Kidney epithelial cell (primary cell): ENCODE data around the gene AFF4. TPM values are rescaled to one million over a fixed set of nuclear protein-coding genes. Genes with fewer than 3 reads are reported as not detected.
"Not testable (repeated sequence)": the region's sequence is repeated elsewhere in the genome, so short reads cannot be mapped to it uniquely, and the experiment has no call there.

Source experiments
- DNase-seq: peaks from one replicate; pipeline ENCODE4 v3.0.0-alpha.2; 2010; ENCODE audit warnings: low read depth
- H3K27me3 ChIP-seq: 2 replicates; pipeline ENCODE4 v1.6.0; 2011; ENCODE audit warnings: low read length; ENCODE audit not compliant: control insufficient read depth, insufficient read depth
- H3K36me3 ChIP-seq: 2 replicates; pipeline ENCODE4 v1.5.1; 2011; ENCODE audit warnings: low read length; ENCODE audit not compliant: control insufficient read depth, insufficient read depth
- H3K4me3 ChIP-seq: 2 replicates; pipeline ENCODE4 v1.5.1; 2011; ENCODE audit warnings: low read depth, mild to moderate bottlenecking, control low read depth, low read length
- CTCF ChIP-seq: IDR thresholded peaks from 2 replicates; pipeline ENCODE4 v1.5.1; 2011; ENCODE audit warnings: mild to moderate bottlenecking, moderate library complexity, low read length, control low read depth, inconsistent platforms; ENCODE audit not compliant: insufficient read depth, poor library complexity, severe bottlenecking
- total RNA-seq: library from RNA; depleted of rRNA; stranded (reverse); fragments of >200 nt; gene quantifications from 2 replicates; pipeline ENCODE4 v1.2.3, GENCODE V29; 2015

Gene AFF4
- total RNA-seq, 1 donor from 2014 or later: 69.0 TPM

GRCh38 chr5:132976852-132977251 is 13.4 kb upstream of the AFF4 start:
- Histone ChIP-seq H3K4me3 (no peak overlapping the region), H3K27me3 (no peaks in the 10 kb centered on the region), H3K36me3 (no peaks in the 10 kb centered on the region)
- DNase-seq: no peak
- TF ChIP-seq CTCF: no peak

GRCh38 chr5:132972436-132972828 is 9.0 kb upstream of the AFF4 start:
- not testable (repeated sequence) for H3K4me3 ChIP-seq

GRCh38 chr5:132971483-132972435 is 8.3 kb upstream of the AFF4 start:
- Histone ChIP-seq H3K36me3 (no peaks in the 10 kb centered on the region), H3K4me3 (no peak overlapping the region), H3K27me3 (no peaks in the 10 kb centered on the region)
- DNase-seq: no peak
- TF ChIP-seq CTCF: no peak

More at GRCh38 chr5:132972436-132972828, 9.0 kb upstream of the AFF4 start:
- H3K27me3 ChIP-seq, DNase-seq, H3K36me3 ChIP-seq: not testable (repeated sequence)

GRCh38 chr5:132965120-132965519 is 1.7 kb upstream of the AFF4 start:
- H3K36me3 ChIP-seq: no peaks in the 10 kb centered on the region
- DNase-seq: no peak
- H3K4me3 ChIP-seq: no peak overlapping the region
- no peaks in the 10 kb centered on the region for H3K27me3 ChIP-seq
- TF ChIP-seq CTCF: no peak

- Histone ChIP-seq H3K36me3 (no peaks in the 10 kb centered on the region), H3K27me3 (no peaks in the 10 kb centered on the region), H3K4me3 (peak overlapping the region; percentile 96)
- no peak for TF ChIP-seq CTCF
- no peak for DNase-seq
These were observed 909 bp downstream of the AFF4 start for GRCh38 chr5:132962429-132963021.

- H3K27me3 ChIP-seq: no peaks in the 10 kb centered on the region
- H3K4me3 ChIP-seq: peak overlapping the region; percentile 96
- H3K36me3 ChIP-seq: no peaks in the 10 kb centered on the region
- no peak for TF ChIP-seq CTCF
- no peak for DNase-seq
These were observed 1.5 kb downstream of the AFF4 start for GRCh38 chr5:132961887-132962286.

- not testable (repeated sequence) for H3K36me3 ChIP-seq, DNase-seq, H3K27me3 ChIP-seq
- H3K4me3 ChIP-seq: peak overlapping the region; percentile 96
These were observed 2.2 kb downstream of the AFF4 start for GRCh38 chr5:132961123-132961815.

- H3K27me3 ChIP-seq, H3K36me3 ChIP-seq, DNase-seq, H3K4me3 ChIP-seq: not testable (repeated sequence)
These were observed 7.2 kb downstream of the AFF4 start for GRCh38 chr5:132956166-132956799.
